Naive B cell (primary cell): ENCODE measurements around the gene CRYL1. TPM values are rescaled to one million over a fixed set of nuclear protein-coding genes. Genes with fewer than 3 reads are reported as not detected.

ENCODE experiments used
- ATAC-seq, 2 donors: fragments of 150-1000 bp; cut with Tn5 transposase; 2 replicates each; pipeline ENCODE4 v1.10.0; 2021; ENCODE audit warnings: low read depth in 2 of 2, mild to moderate bottlenecking in 2 of 2, moderate library complexity in 2 of 2
- DNase-seq: peaks from one replicate; pipeline ENCODE4 v3.0.0; 2022
- H3K27ac Mint-ChIP-seq, 6 donors: one replicate each; pipeline ENCODE4 v1.8.0; 2020 to 2022; ENCODE audit warnings: mild to moderate bottlenecking in 6 of 6, mixed read lengths in 6 of 6, moderate library complexity in 5 of 6, inconsistent platforms in 2 of 6
- H3K27me3 Mint-ChIP-seq, 3 donors: one replicate each; pipeline ENCODE4 v1.8.0; 2021 to 2022; ENCODE audit warnings: mixed read lengths in 3 of 3, mild to moderate bottlenecking in 1 of 3
- H3K36me3 Mint-ChIP-seq, 2 donors: one replicate each; pipeline ENCODE4 v1.8.0; 2020 to 2022; ENCODE audit warnings: mixed read lengths in 2 of 2, inconsistent platforms in 1 of 2, mild to moderate bottlenecking in 1 of 2
- H3K4me1 Mint-ChIP-seq, 3 donors: one replicate each; pipeline ENCODE4 v1.8.0; 2020 to 2022; ENCODE audit warnings: mixed read lengths in 3 of 3, inconsistent platforms in 1 of 3, mild to moderate bottlenecking in 1 of 3, moderate library complexity in 1 of 3
- H3K4me3 Mint-ChIP-seq, 8 donors: one replicate each; pipeline ENCODE4 v1.8.0; 2020 to 2022; ENCODE audit warnings: mild to moderate bottlenecking in 8 of 8, mixed read lengths in 8 of 8, moderate library complexity in 8 of 8, inconsistent platforms in 2 of 8
- H3K9me3 Mint-ChIP-seq, 7 donors: one replicate each; pipeline ENCODE4 v1.8.0; 2020 to 2022; ENCODE audit warnings: mixed read lengths in 7 of 7, mild to moderate bottlenecking in 5 of 7, inconsistent platforms in 2 of 7, moderate library complexity in 1 of 7
- polyA plus RNA-seq, 6 donors: library from polyadenylated mRNA; unstranded; fragments of 300-500 nt; fragmentation: Illumina TruSeq; gene quantifications; one replicate each; pipeline ENCODE4 v1.2.3, GENCODE V29; 2021; ENCODE audit warnings: low read depth in 6 of 6

Gene CRYL1
- polyA plus RNA-seq, 6 donors from 2014 or later = 18.4 to 35.4 (median 25.8) TPM

- H3K4me1 Mint-ChIP-seq = no peaks in the 10 kb centered on the region
- H3K27me3 Mint-ChIP-seq = no peaks in the 10 kb centered on the region
- H3K36me3 Mint-ChIP-seq = peaks cover 0 to 4% of the 10 kb centered on the region in 2 donors
- no peak for ATAC-seq
- H3K9me3 Mint-ChIP-seq = peaks cover 0 to 13% (median 2%) of the 10 kb centered on the region in 7 donors
- DNase-seq = no peak
- no peak overlapping the region for H3K27ac Mint-ChIP-seq
- H3K4me3 Mint-ChIP-seq = no peak overlapping the region
These were observed 135.0 kb downstream of the CRYL1 start for GRCh38 chr13:20390526-20391175.

GRCh38 chr13:20389696-20390525 is 135.7 kb downstream of the CRYL1 start:
- H3K27ac Mint-ChIP-seq = no peak overlapping the region
- H3K4me1 Mint-ChIP-seq = no peaks in the 10 kb centered on the region
- no peak overlapping the region for H3K4me3 Mint-ChIP-seq
- no peak for DNase-seq
- H3K9me3 Mint-ChIP-seq = peaks cover 0 to 13% (median 2%) of the 10 kb centered on the region in 7 donors
- no peaks in the 10 kb centered on the region for H3K27me3 Mint-ChIP-seq
- no peak for ATAC-seq
- H3K36me3 Mint-ChIP-seq = peaks cover 0 to 4% of the 10 kb centered on the region in 2 donors

GRCh38 chr13:20388184-20388583 is 137.5 kb downstream of the CRYL1 start:
- Mint-ChIP-seq H3K27ac (no peak overlapping the region), H3K4me3 (no peak overlapping the region), H3K9me3 (peaks cover 0 to 13% (median 2%) of the 10 kb centered on the region in 7 donors), H3K4me1 (no peaks in the 10 kb centered on the region), H3K36me3 (peaks cover 0 to 4% of the 10 kb centered on the region in 2 donors), H3K27me3 (peaks cover 0 to 4% (median 0%) of the 10 kb centered on the region in 3 donors)
- DNase-seq (no peak), ATAC-seq (no peak)

- Mint-ChIP-seq H3K4me1 (no peaks in the 10 kb centered on the region), H3K27me3 (peaks cover 0 to 4% (median 0%) of the 10 kb centered on the region in 3 donors)
These were observed 138.2 kb downstream of the CRYL1 start for GRCh38 chr13:20387441-20387971.

GRCh38 chr13:20387006-20387405 is 138.7 kb downstream of the CRYL1 start:
- no peaks in the 10 kb centered on the region for H3K4me1 Mint-ChIP-seq
- DNase-seq (no peak), ATAC-seq (no peak)
- peak overlapping the region in 1 of 6 donors; percentile 68 for H3K27ac Mint-ChIP-seq
- peaks cover 0 to 4% (median 0%) of the 10 kb centered on the region in 3 donors for H3K27me3 Mint-ChIP-seq
- H3K9me3 Mint-ChIP-seq = peaks cover 0 to 13% (median 2%) of the 10 kb centered on the region in 7 donors
- peaks cover 0 to 4% of the 10 kb centered on the region in 2 donors for H3K36me3 Mint-ChIP-seq
- no peak overlapping the region for H3K4me3 Mint-ChIP-seq

More at GRCh38 chr13:20387441-20387971, 138.2 kb downstream of the CRYL1 start:
- DNase-seq (no peak), ATAC-seq (no peak)
- peaks cover 0 to 13% (median 2%) of the 10 kb centered on the region in 7 donors for H3K9me3 Mint-ChIP-seq
- H3K36me3 Mint-ChIP-seq = peaks cover 0 to 4% of the 10 kb centered on the region in 2 donors
- H3K4me3 Mint-ChIP-seq = no peak overlapping the region
- H3K27ac Mint-ChIP-seq = peak overlapping the region in 1 of 6 donors; percentile 68

GRCh38 chr13:20383058-20383457 is 142.6 kb downstream of the CRYL1 start:
- Mint-ChIP-seq H3K4me1 (no peaks in the 10 kb centered on the region), H3K9me3 (peaks cover 0 to 6% (median 2%) of the 10 kb centered on the region in 7 donors), H3K36me3 (peaks cover 0 to 4% of the 10 kb centered on the region in 2 donors), H3K4me3 (no peak overlapping the region), H3K27me3 (peaks cover 0 to 4% (median 0%) of the 10 kb centered on the region in 3 donors), H3K27ac (peak overlapping the region in 1 of 6 donors; percentile 12)
- DNase-seq (no peak), ATAC-seq (no peak)

GRCh38 chr13:20381401-20381800 is 144.3 kb downstream of the CRYL1 start:
- Mint-ChIP-seq H3K27me3 (peaks cover 0 to 4% (median 0%) of the 10 kb centered on the region in 3 donors), H3K4me1 (no peaks in the 10 kb centered on the region), H3K9me3 (no peaks in the 10 kb centered on the region), H3K27ac (no peak overlapping the region), H3K36me3 (no peaks in the 10 kb centered on the region), H3K4me3 (no peak overlapping the region)
- DNase-seq = no peak
- no peak for ATAC-seq

GRCh38 chr13:20378721-20379120 is 146.9 kb downstream of the CRYL1 start:
- DNase-seq (no peak), ATAC-seq (no peak)
- Mint-ChIP-seq H3K27ac (no peak overlapping the region), H3K27me3 (no peaks in the 10 kb centered on the region), H3K9me3 (no peaks in the 10 kb centered on the region), H3K4me1 (no peaks in the 10 kb centered on the region), H3K36me3 (no peaks in the 10 kb centered on the region), H3K4me3 (no peak overlapping the region)

- no peaks in the 10 kb centered on the region for H3K27me3 Mint-ChIP-seq
- DNase-seq (no peak), ATAC-seq (no peak)
- no peaks in the 10 kb centered on the region for H3K9me3 Mint-ChIP-seq
- no peaks in the 10 kb centered on the region for H3K36me3 Mint-ChIP-seq
- H3K27ac Mint-ChIP-seq = no peak overlapping the region
- no peaks in the 10 kb centered on the region for H3K4me1 Mint-ChIP-seq
- no peak overlapping the region for H3K4me3 Mint-ChIP-seq
These were observed 147.9 kb downstream of the CRYL1 start for GRCh38 chr13:20377720-20378119.

- Mint-ChIP-seq H3K36me3 (no peaks in the 10 kb centered on the region), H3K27ac (no peak overlapping the region), H3K27me3 (no peaks in the 10 kb centered on the region), H3K4me3 (no peak overlapping the region), H3K9me3 (no peaks in the 10 kb centered on the region), H3K4me1 (no peaks in the 10 kb centered on the region)
- ATAC-seq (no peak), DNase-seq (no peak)
These were observed 149.8 kb downstream of the CRYL1 start for GRCh38 chr13:20375871-20376270.

- ATAC-seq = no peak
- Mint-ChIP-seq H3K4me1 (no peaks in the 10 kb centered on the region), H3K27me3 (peaks cover 0 to 6% (median 0%) of the 10 kb centered on the region in 3 donors), H3K27ac (no peak overlapping the region), H3K4me3 (no peak overlapping the region), H3K9me3 (no peaks in the 10 kb centered on the region), H3K36me3 (no peaks in the 10 kb centered on the region)
- no peak for DNase-seq
These were observed 151.8 kb downstream of the CRYL1 start for GRCh38 chr13:20373861-20374260.

GRCh38 chr13:20371825-20372224 is 153.8 kb downstream of the CRYL1 start:
- Mint-ChIP-seq H3K36me3 (no peaks in the 10 kb centered on the region), H3K27me3 (peaks cover 0 to 9% (median 6%) of the 10 kb centered on the region in 3 donors), H3K4me3 (no peak overlapping the region), H3K4me1 (no peaks in the 10 kb centered on the region), H3K27ac (no peak overlapping the region), H3K9me3 (no peaks in the 10 kb centered on the region)
- ATAC-seq (no peak), DNase-seq (no peak)

GRCh38 chr13:20370815-20371421 is 154.7 kb downstream of the CRYL1 start:
- DNase-seq = no peak
- Mint-ChIP-seq H3K4me1 (no peaks in the 10 kb centered on the region), H3K36me3 (no peaks in the 10 kb centered on the region), H3K27ac (no peak overlapping the region), H3K9me3 (no peaks in the 10 kb centered on the region), H3K27me3 (peaks cover 0 to 9% (median 6%) of the 10 kb centered on the region in 3 donors), H3K4me3 (no peak overlapping the region)
- ATAC-seq = no peak
